Measurements from ENCODE around the gene LRBA. TPM values are rescaled to one million over a fixed set of nuclear protein-coding genes. Genes with fewer than 3 reads are reported as not detected.
A peak's percentile ranks its signal among the peaks of the same experiment; 100 is the strongest.

Gene LRBA
- total and polyA plus RNA-seq, 9 of the 15 experiments (the other 6 are each of a cell fraction or from before 2014, with no cell fraction given), result 24.2 to 88.7 (median 59.7) TPM

DNA sequence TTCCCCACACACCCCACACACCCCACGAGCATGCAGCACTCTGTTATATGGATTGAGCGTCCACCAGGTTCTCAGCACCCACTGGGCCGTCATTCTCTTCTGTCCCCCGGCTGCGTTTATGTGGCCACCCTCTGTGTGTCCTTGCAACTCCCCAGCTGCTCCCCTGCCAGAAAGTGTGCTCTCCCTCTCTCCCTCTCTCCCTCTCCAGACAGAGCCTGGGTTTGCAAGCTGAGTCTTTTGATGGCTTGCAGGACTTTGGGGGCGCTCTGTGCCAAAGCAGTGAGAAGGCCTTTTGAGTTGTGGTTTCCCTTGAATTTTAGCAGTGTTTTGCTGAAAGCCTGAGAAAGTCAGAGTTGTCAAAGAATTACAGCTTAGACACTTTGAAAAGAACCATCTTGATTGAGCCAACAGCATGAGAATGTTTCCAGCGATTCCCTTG, 763.3 kb downstream of the LRBA start:
- H4K20me1 ChIP-seq (replicated peaks; ENCODE audit: control insufficient read depth, insufficient read depth, low read length), result no peaks in the 10 kb centered on the region
- H3K9me3 ChIP-seq (replicated peaks; ENCODE audit: control insufficient read depth, insufficient read depth, low read depth, low read length), result no peaks in the 10 kb centered on the region
- no peaks in the 10 kb centered on the region for H3K27me3 ChIP-seq (ENCODE audit: control insufficient read depth in 2 of 2, insufficient read depth in 2 of 2, low read length in 2 of 2)
- H3K79me2 ChIP-seq (ENCODE audit: control insufficient read depth, insufficient read depth, low read length), result no peaks in the 10 kb centered on the region
- FAIRE-seq, result peak; percentile 46
- no peak overlapping the region for H3K4me2 ChIP-seq (ENCODE audit: insufficient read depth, low read length)
- H3K4me3 ChIP-seq, result no peak overlapping the region
- peak; percentile 39 for ATAC-seq
- 48% methylated on average over 7 of the region's 7 CpGs for WGBS (ENCODE audit: insufficient coverage, low coverage, missing lambda C conversion rate)
- H3K36me3 ChIP-seq (ENCODE audit: control insufficient read depth, insufficient read depth, low read length), result no peaks in the 10 kb centered on the region
- H3K9ac ChIP-seq (ENCODE audit: insufficient read depth in 1 of 2, low read depth in 2 of 2, low read length in 2 of 2), result 0 out of 4 replicates have a peak overlapping the region, but pooled peaks of 1 of the 2 experiments have one; percentile 17
- peaks cover 0 to 4% of the 10 kb centered on the region in 2 experiments; a peak in 3 of 5 replicates for H3K4me1 ChIP-seq (replicated peaks in 1 of 2; ENCODE audit: control insufficient read depth in 2 of 2, insufficient read depth in 2 of 2, low read length in 2 of 2)
- BruUV-seq (replicated peaks), result no TSS peak
- intact Hi-C loops (cut with micrococcal nuclease), result no loop called here
- no peak overlapping the region for H3K27ac ChIP-seq (ENCODE audit: extremely low read depth, low read depth, low read length)
- no peak for DNase-seq (ENCODE audit: extremely low read depth in 1 of 4, low spot score in 3 of 4)
- in situ Hi-C loops (cut with MboI), result no loop called here
- CTCF ChIA-PET (ENCODE audit: low intra/inter-chr PET ratio), result no interaction called here
- H3K9me1 ChIP-seq (ENCODE audit: control insufficient read depth, insufficient read depth, low read length), result no peaks in the 10 kb centered on the region
- POLR2A ChIA-PET, result no interaction called here
- TF ChIP-seq, protein P1, sequence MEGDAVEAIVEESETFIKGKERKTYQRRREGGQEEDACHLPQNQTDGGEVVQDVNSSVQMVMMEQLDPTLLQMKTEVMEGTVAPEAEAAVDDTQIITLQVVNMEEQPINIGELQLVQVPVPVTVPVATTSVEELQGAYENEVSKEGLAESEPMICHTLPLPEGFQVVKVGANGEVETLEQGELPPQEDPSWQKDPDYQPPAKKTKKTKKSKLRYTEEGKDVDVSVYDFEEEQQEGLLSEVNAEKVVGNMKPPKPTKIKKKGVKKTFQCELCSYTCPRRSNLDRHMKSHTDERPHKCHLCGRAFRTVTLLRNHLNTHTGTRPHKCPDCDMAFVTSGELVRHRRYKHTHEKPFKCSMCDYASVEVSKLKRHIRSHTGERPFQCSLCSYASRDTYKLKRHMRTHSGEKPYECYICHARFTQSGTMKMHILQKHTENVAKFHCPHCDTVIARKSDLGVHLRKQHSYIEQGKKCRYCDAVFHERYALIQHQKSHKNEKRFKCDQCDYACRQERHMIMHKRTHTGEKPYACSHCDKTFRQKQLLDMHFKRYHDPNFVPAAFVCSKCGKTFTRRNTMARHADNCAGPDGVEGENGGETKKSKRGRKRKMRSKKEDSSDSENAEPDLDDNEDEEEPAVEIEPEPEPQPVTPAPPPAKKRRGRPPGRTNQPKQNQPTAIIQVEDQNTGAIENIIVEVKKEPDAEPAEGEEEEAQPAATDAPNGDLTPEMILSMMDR (IDR thresholded peaks at IDR 0.05 in 2 of 3, conservative IDR thresholded peaks at IDR 0.05 in 1 of 3; ENCODE audit: insufficient read depth in 2 of 3, low read depth in 1 of 3, low read length in 3 of 3), result 0 out of 6 replicates have a peak, but pooled peaks of 1 of the 3 experiments have one; percentile 5
- TF ChIP-seq BHLHE40 (IDR thresholded peaks at IDR 0.05; ENCODE audit: low read length), result no peak
- H2AFZ ChIP-seq (ENCODE audit: low read depth, low read length), result no peak overlapping the region

DNA sequence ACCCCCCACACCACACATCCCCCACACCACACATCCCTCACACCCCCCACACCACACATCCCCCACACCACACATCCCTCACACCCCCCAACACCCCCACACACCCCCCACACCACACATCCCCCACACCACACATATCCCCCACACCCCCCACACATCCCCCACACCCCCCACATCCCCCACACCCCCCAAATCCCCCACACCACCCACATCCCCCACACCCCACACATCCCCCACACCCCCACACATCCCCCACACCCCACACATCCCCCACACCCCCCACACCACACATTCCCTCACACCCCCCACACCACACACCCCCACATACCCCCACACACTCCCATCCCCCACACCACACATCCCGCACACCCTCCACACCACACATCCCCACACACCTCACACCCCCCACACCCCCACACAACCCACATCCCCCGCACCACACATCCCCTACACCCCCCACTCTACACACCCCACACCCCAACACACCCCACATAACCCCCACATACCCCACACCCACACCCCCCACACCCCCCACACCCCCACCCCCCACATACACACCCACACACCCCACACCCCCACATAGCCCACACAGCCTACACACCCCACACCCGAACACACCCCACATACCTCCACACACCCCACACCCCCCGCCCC, 764.0 kb downstream of the LRBA start:
- Histone ChIP-seq H3K9ac (ENCODE audit: insufficient read depth in 1 of 2, low read depth in 2 of 2, low read length in 2 of 2) (no peak overlapping the region), H3K9me3 (replicated peaks; ENCODE audit: control insufficient read depth, insufficient read depth, low read depth, low read length) (no peaks in the 10 kb centered on the region), H2AFZ (ENCODE audit: low read depth, low read length) (no peak overlapping the region), H3K27ac (ENCODE audit: extremely low read depth, low read depth, low read length) (no peak overlapping the region), H3K9me1 (ENCODE audit: control insufficient read depth, insufficient read depth, low read length) (no peaks in the 10 kb centered on the region), H3K79me2 (ENCODE audit: control insufficient read depth, insufficient read depth, low read length) (no peaks in the 10 kb centered on the region), H3K36me3 (ENCODE audit: control insufficient read depth, insufficient read depth, low read length) (no peaks in the 10 kb centered on the region), H3K4me1 (replicated peaks in 1 of 2; ENCODE audit: control insufficient read depth in 2 of 2, insufficient read depth in 2 of 2, low read length in 2 of 2) (peaks cover 0 to 2% of the 10 kb centered on the region in 2 experiments; a peak in 3 of 5 replicates), H4K20me1 (replicated peaks; ENCODE audit: control insufficient read depth, insufficient read depth, low read length) (no peaks in the 10 kb centered on the region), H3K4me2 (ENCODE audit: insufficient read depth, low read length) (no peak overlapping the region), H3K4me3 (no peak overlapping the region), H3K27me3 (ENCODE audit: control insufficient read depth in 2 of 2, insufficient read depth in 2 of 2, low read length in 2 of 2) (no peaks in the 10 kb centered on the region)
- TF ChIP-seq HLTF (IDR thresholded peaks at IDR 0.05) (no peak), TAF9B (IDR thresholded peaks at IDR 0.05; ENCODE audit: partially characterized antibody) (no peak)
- TF ChIP-seq, protein P2, sequence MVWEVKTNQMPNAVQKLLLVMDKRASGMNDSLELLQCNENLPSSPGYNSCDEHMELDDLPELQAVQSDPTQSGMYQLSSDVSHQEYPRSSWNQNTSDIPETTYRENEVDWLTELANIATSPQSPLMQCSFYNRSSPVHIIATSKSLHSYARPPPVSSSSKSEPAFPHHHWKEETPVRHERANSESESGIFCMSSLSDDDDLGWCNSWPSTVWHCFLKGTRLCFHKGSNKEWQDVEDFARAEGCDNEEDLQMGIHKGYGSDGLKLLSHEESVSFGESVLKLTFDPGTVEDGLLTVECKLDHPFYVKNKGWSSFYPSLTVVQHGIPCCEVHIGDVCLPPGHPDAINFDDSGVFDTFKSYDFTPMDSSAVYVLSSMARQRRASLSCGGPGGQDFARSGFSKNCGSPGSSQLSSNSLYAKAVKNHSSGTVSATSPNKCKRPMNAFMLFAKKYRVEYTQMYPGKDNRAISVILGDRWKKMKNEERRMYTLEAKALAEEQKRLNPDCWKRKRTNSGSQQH (CRISPR knock-in tag; IDR thresholded peaks at IDR 0.05), result no peak
- FAIRE-seq, result no peak
- no TSS peak for BruUV-seq (replicated peaks)
- no CpG with 5 or more reads among the region's 4 CpGs for WGBS (ENCODE audit: insufficient coverage, low coverage, missing lambda C conversion rate)
- in situ Hi-C loops (cut with MboI) (no loop called here), intact Hi-C loops (cut with micrococcal nuclease) (no loop called here)
- ATAC-seq, result no peak
- peak in 3 of 4 experiments; percentile 60 to 67 (median 60) for DNase-seq (ENCODE audit: extremely low read depth in 1 of 4, low spot score in 3 of 4)
- ChIA-PET POLR2A (no interaction called here), CTCF (ENCODE audit: low intra/inter-chr PET ratio) (no interaction called here)

Data from K562 (cell line).